Suprapubic skin (tissue), 3 donors: ENCODE data around the gene AASDH.

Experiments
- CTCF ChIP-seq, 2 donors: fragments of 200-600 bp in 1 of 2; fragments of 450-650 bp in 1 of 2; sonication (generic) in 1 of 2; IDR thresholded peaks; one replicate each; pipeline ENCODE4 v1.5.1; 2016 to 2019; ENCODE audit warnings: antibody characterized with exemption in 2 of 2, mild to moderate bottlenecking in 1 of 2, moderate library complexity in 1 of 2
- EP300 ChIP-seq: sonication (generic); formaldehyde crosslinking; IDR thresholded peaks from one replicate; pipeline ENCODE4 v1.6.1; 2017; ENCODE audit warnings: antibody characterized with exemption

- no peak for TF ChIP-seq EP300
- TF ChIP-seq CTCF (IDR thresholded peaks at IDR 0.05), result no peak
Observed at GRCh38 chr4:56371426-56372220, 15.7 kb downstream of the AASDH start.
